Dendritic cell treated with granulocyte-macrophage colony-stimulating factor and Interleukin-4, amounts not matched to agents 40 ng/mL and 50 ng/mL, for 4 days (primary cell): ENCODE results near the gene ALOX15.
A peak's percentile ranks its signal among the peaks of the same experiment; 100 is the strongest.
"Not testable (repeated sequence)": the region's sequence is repeated elsewhere in the genome, so short reads cannot be mapped to it uniquely, and the experiment has no call there.

Source experiments
- H3K27ac Mint-ChIP-seq: one replicate; pipeline ENCODE4 v1.8.0; 2022; ENCODE audit warnings: mild to moderate bottlenecking, mixed read lengths
- H3K27me3 Mint-ChIP-seq: one replicate; pipeline ENCODE4 v1.8.0; 2022; ENCODE audit warnings: mild to moderate bottlenecking, mixed read lengths
- H3K36me3 Mint-ChIP-seq: one replicate; pipeline ENCODE4 v1.8.0; 2022; ENCODE audit warnings: low read depth, mixed read lengths
- H3K4me1 Mint-ChIP-seq: one replicate; pipeline ENCODE4 v1.8.0; 2022; ENCODE audit warnings: low read depth, mixed read lengths
- H3K4me3 Mint-ChIP-seq: one replicate; pipeline ENCODE4 v1.8.0; 2022; ENCODE audit warnings: mild to moderate bottlenecking, moderate library complexity, mixed read lengths
- H3K9me3 Mint-ChIP-seq: one replicate; pipeline ENCODE4 v1.8.0; 2022; ENCODE audit warnings: mixed read lengths
- intact Hi-C: fragments of 100-400 bp; cut with micrococcal nuclease; formaldehyde crosslinking; loops from one replicate; pipeline ENCODE4 v1.15.0; 2022

The ALOX15 gene

DNA sequence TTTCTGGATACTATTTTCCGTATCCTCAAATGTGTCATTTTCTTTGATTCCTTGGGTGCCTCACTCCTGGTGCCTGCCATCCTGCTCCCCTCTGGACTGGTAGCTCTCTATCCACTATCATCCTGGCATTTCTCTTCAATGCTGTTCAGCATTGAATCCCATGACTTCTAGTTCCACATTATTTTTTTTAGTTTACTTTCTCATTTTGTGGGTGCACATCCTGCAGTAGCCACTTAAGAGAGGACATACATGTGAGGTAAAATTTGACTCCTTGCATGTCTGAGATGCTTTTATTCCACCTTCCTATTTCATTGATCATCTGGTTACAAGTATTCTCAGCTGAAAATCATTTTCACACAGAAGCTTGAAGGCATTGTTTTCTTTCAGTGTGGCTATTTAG, 19.1 kb downstream of the ALOX15 start:
- no peak overlapping the region for H3K4me3 Mint-ChIP-seq
- peaks cover 9% of the 10 kb centered on the region for H3K27me3 Mint-ChIP-seq

DNA sequence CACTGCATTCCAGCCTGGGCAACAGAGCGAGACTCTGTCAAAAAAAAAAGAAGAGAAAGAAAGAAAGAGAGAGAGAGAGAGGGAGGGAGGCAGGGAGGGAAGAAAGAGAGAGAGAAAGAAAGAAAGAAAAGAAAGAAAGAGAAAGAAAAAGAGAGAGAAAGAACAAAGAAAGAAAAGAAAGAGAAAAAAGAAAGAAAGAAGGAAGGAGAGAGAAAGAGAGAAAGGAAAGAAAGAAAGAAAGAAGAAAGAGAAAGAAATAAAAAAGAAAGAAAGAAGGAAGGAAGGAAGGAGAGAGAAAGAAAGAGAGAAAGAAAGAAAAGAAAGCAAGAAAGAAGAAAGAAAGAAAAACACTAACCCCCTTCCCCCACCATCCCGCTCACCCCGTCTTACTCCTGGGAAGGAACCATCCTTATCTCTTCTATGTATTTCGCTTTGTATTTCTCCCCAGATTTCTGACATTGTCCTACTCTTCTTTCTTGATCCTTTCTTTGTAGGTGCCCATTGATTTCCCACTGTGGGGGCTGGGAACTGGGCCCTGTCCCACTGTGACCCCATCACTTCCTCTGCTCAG, 20.9 kb downstream of the ALOX15 start:
- H3K9me3 Mint-ChIP-seq, result no peaks in the 10 kb centered on the region
- H3K27ac Mint-ChIP-seq, result no peak overlapping the region
- H3K36me3 Mint-ChIP-seq, result no peaks in the 10 kb centered on the region
- intact Hi-C loops, result no loop called here
- peaks cover 23% of the 10 kb centered on the region for H3K4me1 Mint-ChIP-seq
- peaks cover 16% of the 10 kb centered on the region for H3K27me3 Mint-ChIP-seq
- H3K4me3 Mint-ChIP-seq, result no peak overlapping the region

More for the DNA sequence above, 19.1 kb downstream of the ALOX15 start:
- intact Hi-C loops, result no loop called here
- H3K4me1 Mint-ChIP-seq, result peaks cover 41% of the 10 kb centered on the region
- H3K9me3 Mint-ChIP-seq, result no peaks in the 10 kb centered on the region
- H3K36me3 Mint-ChIP-seq, result no peaks in the 10 kb centered on the region
- H3K27ac Mint-ChIP-seq, result no peak overlapping the region

DNA sequence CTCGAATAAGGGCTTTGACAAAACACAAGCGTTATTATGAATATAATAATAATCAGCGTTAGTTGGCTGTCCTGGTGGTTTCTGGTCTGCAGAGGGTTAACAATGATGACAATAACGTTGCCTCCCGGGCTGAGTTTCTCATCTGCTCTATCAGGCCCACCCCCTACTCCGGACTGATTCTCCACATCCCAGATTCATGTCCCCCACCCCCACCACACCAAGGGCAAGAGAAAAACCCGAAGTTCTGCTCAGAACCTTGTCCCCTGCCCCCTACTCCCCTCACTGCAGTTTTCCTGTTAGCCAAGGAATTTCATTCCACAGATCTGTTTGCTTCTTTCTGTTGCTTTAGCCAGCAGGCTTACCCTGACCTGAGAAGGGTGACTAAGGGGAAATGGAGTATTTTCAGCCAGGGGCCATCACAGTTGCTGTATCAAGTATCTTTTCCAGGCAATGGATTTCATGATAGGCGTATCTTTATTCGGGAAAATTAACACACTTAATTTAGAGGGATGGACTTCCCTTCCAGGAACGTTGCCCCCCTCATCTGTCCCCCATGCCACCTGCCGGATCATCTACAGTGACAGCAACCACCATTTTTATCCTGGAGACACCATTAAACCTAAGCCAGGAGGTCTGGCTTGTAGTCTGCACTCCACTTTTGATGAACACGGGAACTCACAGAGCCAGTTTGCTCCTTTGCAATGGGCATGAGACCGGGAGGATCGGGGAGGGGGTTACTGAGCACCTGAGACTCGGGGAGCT, 23.7 kb downstream of the ALOX15 start:
- intact Hi-C loops, result no loop called here
- no peak overlapping the region for H3K27ac Mint-ChIP-seq
- no peak overlapping the region for H3K4me3 Mint-ChIP-seq
- peaks cover 29% of the 10 kb centered on the region for H3K27me3 Mint-ChIP-seq
- H3K36me3 Mint-ChIP-seq, result no peaks in the 10 kb centered on the region
- H3K4me1 Mint-ChIP-seq, result no peaks in the 10 kb centered on the region
- H3K9me3 Mint-ChIP-seq, result no peaks in the 10 kb centered on the region

DNA sequence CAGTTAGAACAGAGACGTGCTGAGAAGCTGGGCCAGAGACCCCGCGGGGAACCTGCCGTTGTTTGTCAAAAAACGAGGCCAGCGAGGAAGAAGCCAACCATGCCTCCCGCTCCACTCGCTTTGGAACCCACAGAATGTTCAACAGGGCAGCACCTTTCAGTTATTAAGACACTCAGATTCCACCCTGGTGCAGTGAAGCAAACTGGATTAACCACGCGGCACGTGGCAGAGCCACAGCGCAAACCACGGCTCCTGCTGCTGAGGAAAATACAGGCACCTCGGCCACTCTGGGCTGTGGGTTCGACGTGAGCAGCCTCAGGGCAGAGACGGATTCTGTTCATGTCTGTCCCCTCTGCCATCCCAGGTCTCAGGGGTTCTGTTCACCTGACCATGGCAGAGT, 24.4 kb downstream of the ALOX15 start:
- no peak overlapping the region for H3K4me3 Mint-ChIP-seq
- H3K36me3 Mint-ChIP-seq, result no peaks in the 10 kb centered on the region
- H3K27ac Mint-ChIP-seq, result no peak overlapping the region
- no peaks in the 10 kb centered on the region for H3K4me1 Mint-ChIP-seq
- H3K9me3 Mint-ChIP-seq, result no peaks in the 10 kb centered on the region
- H3K27me3 Mint-ChIP-seq, result peaks cover 29% of the 10 kb centered on the region
- intact Hi-C loops, result no loop called here

DNA sequence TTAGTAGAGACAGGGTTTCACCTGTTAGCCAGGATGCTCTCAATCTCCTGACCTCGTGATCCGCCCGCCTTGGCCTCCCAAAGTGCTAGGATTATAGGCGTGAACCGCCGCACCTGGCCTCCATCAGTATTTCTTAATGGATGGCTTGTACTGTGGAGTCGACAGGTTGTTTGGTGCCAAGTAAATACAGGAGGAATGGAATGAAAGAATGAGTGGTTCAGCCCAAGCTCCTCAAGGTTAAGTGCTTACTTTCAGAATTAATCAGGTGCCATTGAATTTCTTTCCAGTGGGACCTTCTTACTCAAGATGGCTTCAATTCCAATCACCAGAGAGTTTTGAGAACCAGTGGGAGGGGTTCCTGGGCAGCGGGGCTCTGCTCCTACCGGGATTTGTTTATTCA, 25.0 kb downstream of the ALOX15 start:
- no peaks in the 10 kb centered on the region for H3K9me3 Mint-ChIP-seq
- peaks cover 30% of the 10 kb centered on the region for H3K27me3 Mint-ChIP-seq
- H3K4me1 Mint-ChIP-seq, result no peaks in the 10 kb centered on the region
- no peaks in the 10 kb centered on the region for H3K36me3 Mint-ChIP-seq
- H3K4me3 Mint-ChIP-seq, result no peak overlapping the region
- no peak overlapping the region for H3K27ac Mint-ChIP-seq
- intact Hi-C loops, result no loop called here

DNA sequence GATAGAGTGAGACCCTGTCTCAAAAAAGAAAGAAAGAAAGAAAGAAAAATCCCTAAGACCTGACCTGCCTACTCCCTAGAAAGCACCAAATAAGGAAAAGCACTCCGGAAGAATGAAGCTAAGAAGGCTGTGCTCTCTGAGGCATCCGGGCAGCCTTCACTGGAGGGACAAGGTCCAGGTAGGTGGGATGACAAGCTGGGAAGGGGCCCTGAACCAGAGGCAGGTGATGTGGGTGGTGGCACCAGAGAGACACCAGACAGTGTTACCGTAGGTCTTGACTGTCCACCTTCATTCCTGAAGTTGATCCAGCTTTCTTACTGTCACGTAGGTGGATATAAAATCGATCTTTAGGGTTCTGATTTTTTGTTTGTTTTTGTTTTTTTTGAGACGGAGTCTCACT, 30.8 kb downstream of the ALOX15 start:
- H3K36me3 Mint-ChIP-seq, result no peaks in the 10 kb centered on the region
- H3K4me3 Mint-ChIP-seq, result no peak overlapping the region
- intact Hi-C loops, result no loop called here
- H3K27ac Mint-ChIP-seq, result peak overlapping the region; percentile 23
- H3K27me3 Mint-ChIP-seq, result peaks cover 32% of the 10 kb centered on the region
- H3K4me1 Mint-ChIP-seq, result peaks cover 28% of the 10 kb centered on the region
- no peaks in the 10 kb centered on the region for H3K9me3 Mint-ChIP-seq

DNA sequence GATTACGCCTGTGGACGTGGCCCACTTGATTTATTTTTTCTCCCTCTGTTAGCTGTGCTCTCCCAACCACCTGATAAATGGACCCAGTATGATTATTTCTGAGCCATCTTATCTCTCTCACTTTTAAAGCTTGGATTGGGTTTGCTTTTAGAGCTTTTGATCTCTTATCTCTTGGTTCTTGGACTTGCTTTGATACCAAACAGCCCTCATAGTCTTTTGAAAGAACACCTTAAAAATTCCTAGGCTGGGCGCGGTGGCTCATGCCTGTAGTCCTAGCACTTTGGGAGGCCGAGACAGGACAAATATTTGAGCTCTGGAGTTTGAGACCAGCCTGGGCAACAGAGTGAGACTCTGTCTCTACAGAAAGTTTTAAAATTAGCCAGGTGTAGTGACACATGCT, 31.3 kb downstream of the ALOX15 start:
- H3K4me3 Mint-ChIP-seq, result no peak overlapping the region
- no peaks in the 10 kb centered on the region for H3K9me3 Mint-ChIP-seq
- H3K27me3 Mint-ChIP-seq, result peaks cover 31% of the 10 kb centered on the region
- intact Hi-C loops, result no loop called here
- peaks cover 31% of the 10 kb centered on the region for H3K4me1 Mint-ChIP-seq
- no peaks in the 10 kb centered on the region for H3K36me3 Mint-ChIP-seq
- peak overlapping the region; percentile 23 for H3K27ac Mint-ChIP-seq

DNA sequence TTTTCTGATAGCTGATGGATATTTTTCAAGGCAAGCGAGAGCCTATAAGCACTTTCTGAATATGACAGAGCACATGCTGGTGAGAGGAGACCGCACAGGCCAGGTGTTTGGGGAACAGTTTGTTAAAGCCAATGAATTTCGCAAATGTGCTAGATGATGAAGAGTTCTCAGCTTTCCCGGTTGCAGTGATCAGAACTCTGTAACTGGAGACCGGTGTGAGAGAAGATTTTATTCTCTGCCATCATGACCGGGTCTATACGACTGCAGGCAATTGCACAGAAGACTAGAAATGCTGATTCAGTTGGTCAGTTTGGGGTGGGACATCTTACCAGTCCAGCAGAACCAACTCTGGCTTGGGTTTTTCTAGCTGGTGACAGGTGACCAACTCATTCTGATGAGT, 31.7 kb downstream of the ALOX15 start:
- H3K4me3 Mint-ChIP-seq, result no peak overlapping the region
- peaks cover 31% of the 10 kb centered on the region for H3K4me1 Mint-ChIP-seq
- no peaks in the 10 kb centered on the region for H3K9me3 Mint-ChIP-seq
- intact Hi-C loops, result no loop called here
- no peak overlapping the region for H3K27ac Mint-ChIP-seq
- H3K36me3 Mint-ChIP-seq, result no peaks in the 10 kb centered on the region
- peaks cover 28% of the 10 kb centered on the region for H3K27me3 Mint-ChIP-seq

DNA sequence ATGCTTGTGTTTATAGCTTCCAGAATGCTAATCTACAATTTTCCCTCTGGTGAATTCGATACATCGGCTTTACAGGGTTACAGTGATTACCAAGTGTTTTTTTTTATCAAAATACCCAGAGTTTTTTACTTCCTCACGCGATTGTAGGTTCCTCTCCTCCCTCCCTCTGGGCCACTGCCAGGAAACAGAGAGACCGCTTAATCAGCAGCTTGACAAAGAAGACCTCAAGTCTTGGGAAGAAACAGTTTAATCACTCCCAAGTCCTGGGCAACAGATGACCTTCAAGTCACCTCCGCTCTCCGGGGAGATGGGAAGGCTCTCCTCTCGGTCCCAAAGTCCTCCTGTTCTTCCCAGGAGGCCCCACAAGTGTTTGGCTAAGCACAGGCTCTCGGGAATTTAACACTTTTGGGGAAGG, 33.7 kb downstream of the ALOX15 start:
- peaks cover 31% of the 10 kb centered on the region for H3K4me1 Mint-ChIP-seq
- intact Hi-C loops, result no loop called here
- peak overlapping the region; percentile 89 for H3K27ac Mint-ChIP-seq
- no peaks in the 10 kb centered on the region for H3K36me3 Mint-ChIP-seq
- H3K27me3 Mint-ChIP-seq, result peaks cover 32% of the 10 kb centered on the region
- peak overlapping the region; percentile 44 for H3K4me3 Mint-ChIP-seq
- H3K9me3 Mint-ChIP-seq, result no peaks in the 10 kb centered on the region

DNA sequence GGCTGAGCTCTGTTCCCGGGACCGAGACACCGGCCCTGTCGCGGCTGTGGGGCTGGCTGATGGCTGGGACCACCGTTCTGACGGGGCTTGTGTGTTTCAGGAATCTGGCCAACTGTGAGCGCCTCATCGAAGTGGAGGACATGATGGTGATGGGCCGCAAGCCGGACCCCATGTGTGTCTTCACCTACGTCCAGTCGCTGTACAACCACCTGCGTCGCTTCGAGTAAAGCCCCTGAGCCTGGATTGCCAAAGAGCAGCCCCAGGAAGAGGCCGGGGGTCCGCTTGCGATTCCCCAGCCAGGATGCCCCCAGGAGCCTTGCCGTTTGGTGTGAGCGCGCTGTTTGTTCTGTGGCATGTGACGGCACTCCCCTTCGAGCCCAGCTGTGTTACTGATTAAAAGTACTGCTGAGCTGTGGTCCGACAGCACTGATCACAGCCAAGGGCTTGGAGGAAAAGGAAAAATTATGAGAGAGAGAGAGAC, 34.2 kb downstream of the ALOX15 start:
- intact Hi-C loops, result no loop called here
- H3K27ac Mint-ChIP-seq, result peak overlapping the region; percentile 89
- peak overlapping the region; percentile 44 for H3K4me3 Mint-ChIP-seq
- H3K36me3 Mint-ChIP-seq, result no peaks in the 10 kb centered on the region
- H3K9me3 Mint-ChIP-seq, result no peaks in the 10 kb centered on the region
- peaks cover 31% of the 10 kb centered on the region for H3K4me1 Mint-ChIP-seq
- H3K27me3 Mint-ChIP-seq, result peaks cover 37% of the 10 kb centered on the region

DNA sequence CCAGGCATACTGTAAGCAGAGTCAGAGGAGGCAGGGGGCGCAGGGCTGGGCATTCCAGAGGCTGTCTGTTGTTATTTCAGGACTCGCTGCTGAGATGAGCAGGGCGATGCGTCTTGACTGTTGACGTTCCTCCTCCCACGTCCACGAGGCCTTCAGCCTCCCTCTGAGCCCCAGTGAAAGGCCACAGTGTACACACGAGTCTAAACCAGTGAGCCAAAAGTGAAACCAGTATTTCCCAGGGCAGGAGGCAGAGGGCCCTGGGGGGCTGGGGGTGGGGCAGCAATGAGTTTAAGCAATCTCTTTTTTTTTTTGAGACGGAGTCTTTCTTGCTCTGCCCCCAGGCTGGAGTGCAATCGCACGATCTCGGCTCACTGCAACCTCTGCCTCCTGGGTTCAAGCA, 35.7 kb downstream of the ALOX15 start:
- Mint-ChIP-seq H3K36me3 (no peaks in the 10 kb centered on the region), H3K9me3 (no peaks in the 10 kb centered on the region), H3K27ac (peak overlapping the region; percentile 67), H3K4me1 (peaks cover 31% of the 10 kb centered on the region), H3K4me3 (no peak overlapping the region), H3K27me3 (peaks cover 31% of the 10 kb centered on the region)
- intact Hi-C loops, result no loop called here

DNA sequence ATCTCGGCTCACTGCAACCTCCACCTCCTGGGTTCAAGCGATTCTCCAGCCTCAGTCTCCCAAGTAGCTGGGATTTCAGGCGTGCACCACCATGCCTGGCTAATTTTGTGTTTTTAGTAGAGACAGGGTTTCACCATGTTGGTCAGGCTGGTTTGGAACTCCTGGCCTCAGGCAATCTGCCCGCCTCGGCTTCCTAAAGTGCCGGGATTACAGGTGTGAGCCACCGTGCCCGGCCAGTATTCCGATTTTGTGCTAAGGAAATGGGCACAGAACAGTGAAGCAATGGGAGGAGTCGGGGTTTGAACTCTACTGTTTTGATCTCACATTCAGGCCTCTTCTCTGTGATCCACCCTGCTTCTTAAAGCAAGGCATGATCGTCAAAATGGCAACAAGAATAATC, 36.7 kb downstream of the ALOX15 start:
- H3K4me3 Mint-ChIP-seq, result not testable (repeated sequence)

DNA sequence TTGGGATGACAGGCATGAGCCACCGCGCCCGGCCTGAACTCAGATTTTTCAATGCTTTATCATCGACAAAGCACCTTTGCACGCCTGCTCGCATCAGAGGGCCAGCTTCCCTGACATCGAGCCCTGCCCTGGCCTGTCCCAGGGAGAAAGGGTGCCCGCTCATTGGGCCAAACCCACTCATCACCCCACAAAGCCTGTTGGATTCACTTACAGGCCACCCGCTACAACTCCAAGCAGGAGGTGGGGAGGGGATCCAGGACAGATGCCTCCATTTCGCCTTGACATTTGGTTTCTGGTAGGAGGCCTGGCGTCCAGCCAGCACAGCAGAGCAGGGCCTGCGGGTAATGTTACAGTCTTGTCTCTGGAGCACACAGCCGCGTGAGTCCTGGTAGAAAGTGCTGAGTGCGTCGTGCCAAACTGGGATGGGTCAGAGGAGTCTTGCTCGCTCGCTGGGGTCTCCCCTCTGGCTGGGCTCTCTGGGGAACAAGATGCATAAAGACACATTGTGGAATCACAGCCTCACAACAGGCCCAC, 37.3 kb downstream of the ALOX15 start:
- Mint-ChIP-seq H3K27me3 (peaks cover 37% of the 10 kb centered on the region), H3K4me3 (no peak overlapping the region), H3K36me3 (no peaks in the 10 kb centered on the region), H3K9me3 (no peaks in the 10 kb centered on the region), H3K4me1 (peaks cover 31% of the 10 kb centered on the region), H3K27ac (peak overlapping the region; percentile 21)
- intact Hi-C loops, result no loop called here

More for the DNA sequence above, 36.7 kb downstream of the ALOX15 start:
- Mint-ChIP-seq H3K4me1 (peaks cover 31% of the 10 kb centered on the region), H3K27me3 (peaks cover 33% of the 10 kb centered on the region)
- intact Hi-C loops, H3K36me3 Mint-ChIP-seq, H3K27ac Mint-ChIP-seq, H3K9me3 Mint-ChIP-seq: not testable (repeated sequence)

DNA sequence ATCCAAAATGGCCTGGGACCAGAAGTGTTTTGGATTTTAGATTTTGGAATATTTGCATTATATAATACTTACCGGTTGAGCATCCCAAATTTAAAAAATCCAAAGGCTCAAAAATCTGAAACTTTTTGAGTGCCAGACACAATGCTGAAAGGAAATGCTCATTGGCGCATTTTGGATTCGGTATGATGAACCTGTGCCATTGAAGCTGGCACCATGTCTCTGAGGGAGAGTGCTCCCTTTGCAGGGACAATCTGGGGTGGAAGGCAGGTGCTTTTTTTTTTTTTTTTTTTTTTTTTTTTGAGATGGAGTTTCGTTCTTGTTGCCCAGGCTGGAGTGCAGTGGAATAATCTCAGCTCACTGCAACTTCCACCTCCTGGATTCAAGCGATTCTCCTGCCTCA, 39.4 kb downstream of the ALOX15 start:
- H3K4me1 Mint-ChIP-seq, result peaks cover 10% of the 10 kb centered on the region
- H3K4me3 Mint-ChIP-seq, result no peak overlapping the region
- H3K36me3 Mint-ChIP-seq, result no peaks in the 10 kb centered on the region
- no peaks in the 10 kb centered on the region for H3K9me3 Mint-ChIP-seq
- H3K27ac Mint-ChIP-seq, result no peak overlapping the region
- peaks cover 48% of the 10 kb centered on the region for H3K27me3 Mint-ChIP-seq
- intact Hi-C loops, result no loop called here
